CD4-positive, alpha-beta T cell treated with Interleukin-17A for 4 hours (primary cell): ENCODE measurements around the gene JSRP1.
A peak's percentile ranks its signal among the peaks of the same experiment; 100 is the strongest.

Experiments
- DNase-seq: peaks from one replicate; pipeline ENCODE4 v3.0.0-alpha.2; 2020; ENCODE audit warnings: mixed read lengths

Gene JSRP1

DNA sequence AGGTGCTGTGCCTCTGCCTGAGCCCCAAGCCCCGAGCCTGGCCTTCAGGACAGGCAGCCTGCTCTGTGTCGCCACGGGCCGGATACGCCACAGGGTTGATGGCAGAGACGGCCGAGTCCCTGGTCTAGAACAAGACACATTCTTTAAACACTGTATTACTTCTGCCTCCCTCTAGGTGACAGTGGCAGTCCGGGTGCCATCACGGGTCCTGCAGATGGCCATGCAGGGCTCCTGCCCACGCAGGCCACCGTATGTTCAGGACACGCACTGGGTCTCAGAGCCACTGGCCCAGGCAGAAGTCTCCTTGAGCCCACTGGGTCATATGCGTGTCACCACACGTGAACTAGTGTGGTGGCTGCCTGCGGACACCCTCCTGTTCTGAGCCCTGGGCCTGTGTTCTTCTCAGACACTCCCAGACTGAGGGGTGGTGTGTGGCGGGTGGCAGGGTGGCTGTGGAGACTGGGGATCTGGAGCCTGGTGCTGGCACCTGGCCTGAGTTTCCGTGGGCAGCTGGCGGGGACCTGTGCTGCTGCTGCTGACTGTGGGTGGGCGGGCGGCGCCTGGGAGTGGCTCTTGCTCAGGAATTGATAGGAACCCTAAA is 24.5 kb downstream of the JSRP1 start:
- no peak for DNase-seq

DNA sequence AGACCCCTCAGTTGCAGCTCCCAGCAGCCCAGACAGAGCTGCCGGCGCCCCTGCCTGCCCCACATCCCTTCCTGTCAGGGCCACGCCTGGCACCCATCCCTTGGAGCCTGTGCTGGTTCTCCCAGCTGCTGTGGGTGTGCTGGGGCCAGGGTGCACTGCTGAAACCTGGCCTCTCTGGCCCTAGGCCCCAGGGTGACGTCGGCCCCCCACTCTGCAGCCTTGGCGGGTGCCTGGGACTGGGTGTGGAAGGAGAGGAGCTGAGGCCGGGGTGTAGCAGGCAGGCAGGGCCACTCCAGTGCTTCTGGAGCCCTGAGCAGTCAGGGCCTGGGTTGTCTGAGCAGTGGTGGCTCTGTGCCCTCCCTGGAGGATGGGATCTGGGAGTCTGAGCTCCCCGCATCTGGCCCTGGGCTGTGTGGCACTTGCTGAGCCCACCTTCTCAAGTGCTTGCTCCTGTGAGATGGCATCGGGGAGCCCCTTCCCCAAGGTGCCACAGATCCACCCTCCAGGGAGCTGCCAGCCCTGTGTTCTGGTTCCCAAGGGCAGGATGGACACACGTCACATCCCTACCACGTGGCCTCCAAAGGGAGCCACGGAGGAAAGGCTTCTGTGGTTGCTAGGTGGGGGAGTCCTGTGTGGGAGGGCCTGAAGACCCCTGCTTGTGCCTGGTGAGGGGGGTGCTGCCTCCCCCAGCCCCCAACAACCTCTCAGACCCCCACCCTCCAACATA is 25.2 kb downstream of the JSRP1 start:
- DNase-seq = no peak

GRCh38 chr19:2230033-2230531 is 26.1 kb downstream of the JSRP1 start:
- no peak for DNase-seq

DNA sequence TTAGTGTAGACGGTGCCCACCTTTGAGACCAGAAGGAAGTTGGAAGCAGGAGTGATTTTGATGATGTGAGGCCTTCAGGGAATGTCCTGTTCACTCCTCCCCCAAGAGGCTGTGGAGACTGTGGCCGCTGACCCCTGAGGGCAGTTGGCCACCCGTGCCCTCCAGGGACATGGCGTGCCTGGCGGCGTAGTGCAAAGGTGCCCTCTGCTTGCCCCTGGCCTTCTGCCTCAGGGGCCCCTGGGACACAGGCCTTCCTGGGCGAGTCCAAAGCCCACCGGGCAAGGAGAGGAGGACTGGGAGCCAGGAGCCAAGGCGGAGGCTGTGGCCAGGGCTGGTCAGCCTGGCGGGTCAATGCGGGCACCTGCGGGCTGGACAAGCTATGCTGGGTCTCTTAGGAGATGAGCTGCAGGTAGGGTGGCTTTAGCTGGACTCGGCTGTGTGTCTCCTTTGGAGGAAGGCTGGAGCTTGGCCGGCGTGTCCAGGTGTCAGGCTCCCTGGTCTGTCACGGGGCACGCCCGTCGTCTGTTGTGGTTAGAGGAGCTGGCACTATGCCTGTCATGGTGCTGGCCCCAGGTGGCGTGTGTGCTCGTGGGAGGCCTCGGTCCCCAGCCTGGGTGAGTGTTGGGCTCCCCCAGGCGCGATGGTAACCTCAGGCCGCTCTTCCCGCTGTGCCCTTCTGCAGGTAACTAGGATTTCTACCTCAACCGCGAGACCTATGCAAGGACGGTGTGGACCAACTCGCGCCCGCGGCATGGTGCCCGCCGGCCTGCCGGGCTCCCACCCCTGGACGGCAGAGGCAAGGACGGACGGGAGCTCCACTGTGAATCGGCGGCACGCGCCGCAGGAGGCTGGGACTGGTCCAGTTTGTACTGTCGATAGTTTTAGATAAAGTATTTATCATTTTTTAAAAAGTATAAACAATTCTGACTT is 26.8 kb downstream of the JSRP1 start:
- DNase-seq = no peak

GRCh38 chr19:2228157-2229030 is 27.8 kb downstream of the JSRP1 start:
- no peak for DNase-seq

GRCh38 chr19:2227415-2228156 is 28.6 kb downstream of the JSRP1 start:
- DNase-seq = no peak

DNA sequence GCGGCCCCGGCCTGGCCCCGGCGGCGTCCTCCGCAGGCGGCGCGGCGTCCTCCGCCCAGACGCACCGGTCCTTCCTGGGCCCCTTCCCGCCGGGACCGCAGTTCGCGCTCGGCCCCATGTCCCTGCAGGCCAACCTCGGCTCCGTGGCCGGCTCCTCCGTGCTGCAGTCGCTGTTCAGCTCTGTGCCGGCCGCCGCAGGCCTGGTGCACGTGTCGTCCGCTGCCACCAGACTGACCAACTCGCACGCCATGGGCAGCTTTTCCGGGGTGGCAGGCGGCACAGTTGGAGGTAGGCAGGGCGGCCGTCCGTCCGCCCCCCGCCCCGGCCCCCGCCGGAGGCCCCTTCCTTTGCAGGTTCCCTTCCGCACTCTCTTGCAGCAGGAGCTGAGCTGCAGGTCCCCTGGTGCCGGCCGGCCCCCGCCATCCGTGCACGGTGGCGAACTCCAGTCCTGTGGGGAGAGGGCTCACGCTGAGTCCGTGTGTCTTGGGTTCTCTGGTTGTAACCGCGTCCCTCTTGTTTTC is 29.3 kb downstream of the JSRP1 start:
- DNase-seq = no peak

DNA sequence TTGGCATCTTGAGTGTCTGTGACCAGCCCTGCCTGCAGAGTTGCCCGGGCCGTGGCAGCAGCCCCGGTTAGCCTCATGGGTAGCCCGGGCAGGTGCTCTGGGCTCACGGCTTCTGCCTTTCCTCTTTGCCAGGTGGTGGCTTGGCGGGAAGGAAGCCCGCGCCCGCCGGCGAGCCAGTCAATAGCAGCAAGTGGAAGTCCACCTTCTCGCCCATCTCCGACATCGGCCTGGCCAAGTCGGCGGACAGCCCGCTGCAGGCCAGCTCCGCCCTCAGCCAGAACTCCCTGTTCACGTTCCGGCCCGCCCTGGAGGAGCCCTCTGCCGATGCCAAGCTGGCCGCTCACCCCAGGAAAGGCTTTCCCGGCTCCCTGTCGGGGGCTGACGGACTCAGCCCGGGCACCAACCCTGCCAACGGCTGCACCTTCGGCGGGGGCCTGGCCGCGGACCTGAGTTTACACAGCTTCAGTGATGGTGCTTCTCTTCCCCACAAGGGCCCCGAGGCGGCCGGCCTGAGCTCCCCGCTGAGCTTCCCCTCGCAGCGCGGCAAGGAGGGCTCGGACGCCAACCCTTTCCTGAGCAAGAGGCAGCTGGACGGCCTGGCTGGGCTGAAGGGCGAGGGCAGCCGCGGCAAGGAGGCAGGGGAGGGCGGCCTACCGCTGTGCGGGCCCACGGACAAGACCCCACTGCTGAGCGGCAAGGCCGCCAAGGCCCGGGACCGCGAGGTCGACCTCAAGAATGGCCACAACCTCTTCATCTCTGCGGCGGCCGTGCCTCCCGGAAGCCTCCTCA is 30.0 kb downstream of the JSRP1 start:
- no peak for DNase-seq

- DNase-seq = no peak
Observed at GRCh38 chr19:2225415-2226050, 30.7 kb downstream of the JSRP1 start.

- no peak for DNase-seq
Observed at GRCh38 chr19:2224754-2225349, 31.4 kb downstream of the JSRP1 start.

- DNase-seq = no peak
Observed at GRCh38 chr19:2223959-2224358, 32.3 kb downstream of the JSRP1 start.

GRCh38 chr19:2223391-2223790 is 32.8 kb downstream of the JSRP1 start:
- DNase-seq = no peak

DNA sequence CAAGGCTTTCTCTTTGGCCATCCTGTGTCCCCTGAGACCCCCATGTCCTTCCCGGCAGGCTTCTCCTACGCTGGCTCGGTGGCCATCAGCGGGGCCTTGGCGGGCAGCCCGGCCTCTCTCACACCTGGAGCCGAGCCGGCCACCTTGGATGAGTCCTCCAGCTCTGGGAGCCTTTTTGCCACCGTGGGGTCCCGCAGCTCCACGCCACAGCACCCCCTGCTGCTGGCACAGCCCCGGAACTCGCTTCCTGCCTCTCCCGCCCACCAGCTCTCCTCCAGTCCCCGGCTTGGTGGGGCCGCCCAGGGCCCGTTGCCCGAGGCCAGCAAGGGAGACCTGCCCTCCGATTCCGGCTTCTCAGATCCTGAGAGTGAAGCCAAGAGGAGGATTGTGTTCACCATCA is 34.3 kb downstream of the JSRP1 start:
- no peak for DNase-seq

DNA sequence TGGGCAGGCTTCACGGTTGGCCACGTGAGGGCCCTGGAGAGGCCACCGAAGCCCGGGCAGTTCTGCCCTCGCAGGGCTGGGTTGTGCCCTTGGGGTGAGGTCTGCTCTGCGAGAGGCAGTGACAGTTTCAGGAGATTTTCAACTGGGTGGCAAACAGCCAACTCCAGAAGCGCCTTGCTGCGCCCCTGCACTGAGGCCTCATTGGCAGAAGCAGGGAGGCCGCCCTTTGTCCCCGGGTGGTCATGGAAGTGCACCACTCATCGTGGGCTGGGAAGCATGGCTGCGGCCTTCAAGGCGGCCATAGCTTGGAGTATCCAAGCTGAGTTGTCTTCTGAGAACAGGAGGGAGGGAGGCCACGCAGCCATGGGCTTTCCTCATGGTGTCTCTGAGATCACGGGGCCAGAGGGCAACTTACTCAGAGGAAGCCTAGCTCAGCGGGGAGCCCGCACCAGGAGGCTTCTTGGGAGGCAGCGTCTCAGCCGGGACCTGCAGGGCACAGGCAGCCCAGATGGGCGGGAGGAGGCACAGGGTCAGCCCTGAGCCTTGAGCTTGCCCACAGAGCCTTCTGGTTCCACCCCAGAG is 34.9 kb downstream of the JSRP1 start:
- no peak for DNase-seq

GRCh38 chr19:2219726-2220125 is 36.5 kb downstream of the JSRP1 start:
- DNase-seq = no peak

DNA sequence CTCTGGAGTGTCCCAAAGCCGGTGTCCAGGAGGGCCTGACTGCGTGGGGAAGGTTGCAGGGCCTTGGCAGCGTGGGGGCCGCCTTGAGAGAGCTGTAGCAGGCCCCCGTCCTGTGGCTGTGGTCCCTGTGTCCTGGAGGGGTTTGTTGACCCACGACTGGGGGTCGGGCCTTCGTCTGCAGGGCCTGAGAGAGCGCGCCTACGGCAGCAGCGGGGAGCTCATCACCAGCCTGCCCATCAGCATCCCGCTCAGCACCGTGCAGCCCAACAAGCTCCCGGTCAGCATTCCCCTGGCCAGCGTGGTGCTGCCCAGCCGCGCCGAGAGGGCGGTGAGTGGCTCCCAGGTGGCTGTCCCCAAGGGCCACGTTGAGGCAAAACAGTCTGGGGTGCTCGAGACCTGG is 38.6 kb downstream of the JSRP1 start:
- no peak for DNase-seq

DNA sequence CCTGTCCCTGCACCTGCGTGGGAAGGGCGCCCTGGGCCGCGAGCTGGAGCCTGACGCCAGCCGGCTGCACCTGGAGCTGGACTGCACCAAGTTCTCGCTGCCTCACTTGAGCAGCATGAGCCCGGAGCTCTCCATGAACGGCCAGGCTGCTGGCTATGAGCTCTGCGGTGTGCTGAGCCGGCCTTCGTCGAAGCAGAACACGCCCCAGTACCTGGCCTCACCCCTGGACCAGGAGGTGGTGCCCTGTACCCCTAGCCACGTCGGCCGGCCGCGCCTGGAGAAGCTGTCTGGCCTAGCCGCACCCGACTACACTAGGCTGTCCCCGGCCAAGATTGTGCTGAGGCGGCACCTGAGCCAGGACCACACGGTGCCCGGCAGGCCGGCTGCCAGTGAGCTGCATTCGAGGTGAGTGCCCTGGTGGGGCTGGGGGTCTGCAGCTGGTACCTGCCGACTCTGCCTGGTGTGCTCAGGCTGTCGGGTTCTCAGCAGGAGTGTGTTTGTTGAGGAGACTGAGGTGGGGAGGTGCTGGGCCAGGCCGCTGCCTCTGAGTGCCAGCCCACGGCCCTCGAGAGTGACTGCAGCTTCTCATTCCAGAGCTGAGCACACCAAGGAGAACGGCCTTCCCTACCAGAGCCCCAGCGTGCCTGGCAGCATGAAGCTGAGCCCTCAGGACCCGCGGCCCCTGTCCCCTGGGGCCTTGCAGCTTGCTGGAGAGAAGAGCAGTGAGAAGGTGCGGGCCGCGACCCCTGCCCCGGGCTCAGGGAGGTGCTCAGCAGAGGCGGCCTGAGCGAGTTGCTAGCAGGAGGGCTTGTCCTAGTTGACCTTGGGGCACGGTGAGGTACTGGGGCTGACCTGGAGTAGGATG is 39.6 kb downstream of the JSRP1 start:
- DNase-seq = no peak

- peak; percentile 62 for DNase-seq
Observed at GRCh38 chr19:2215281-2215751, 40.9 kb downstream of the JSRP1 start.
